ENCODE data around the gene PTH1R.

Gene PTH1R

DNA sequence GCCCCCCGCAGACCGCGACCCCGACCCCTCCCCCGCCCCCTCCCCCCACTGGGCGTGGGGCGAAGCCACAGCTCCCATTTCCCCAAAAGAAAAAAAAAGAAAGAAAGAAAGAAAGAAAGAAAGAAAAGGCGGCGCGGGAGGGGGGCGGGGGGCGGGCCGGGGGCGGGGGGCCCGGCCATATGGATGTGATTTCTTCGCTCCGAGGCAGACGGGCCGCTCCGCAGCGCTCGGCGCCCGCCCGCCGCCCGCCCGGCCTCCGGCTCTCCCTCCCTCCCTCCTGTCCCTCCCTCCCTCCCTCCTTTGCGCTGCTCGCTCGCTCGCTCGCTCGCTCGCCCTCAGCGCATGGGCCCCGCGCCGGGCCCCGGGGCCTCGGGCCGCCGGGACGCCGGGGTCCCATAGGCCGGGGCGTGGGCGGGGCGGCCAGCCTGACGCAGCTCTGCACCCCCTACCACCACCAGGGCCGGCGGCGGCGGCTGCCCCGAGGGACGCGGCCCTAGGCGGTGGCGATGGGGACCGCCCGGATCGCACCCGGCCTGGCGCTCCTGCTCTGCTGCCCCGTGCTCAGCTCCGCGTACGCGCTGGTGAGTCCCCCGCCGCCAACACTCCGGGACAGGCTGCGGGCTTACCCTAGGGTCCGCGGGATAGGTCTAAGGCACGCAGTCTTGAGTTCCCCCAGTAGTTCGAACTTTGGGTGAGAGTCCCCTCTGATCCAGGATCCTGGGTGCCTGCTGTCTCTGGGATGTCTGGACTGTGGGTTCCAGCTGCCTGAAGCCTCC is 5.7 kb downstream of the PTH1R start:
- peak overlapping the region; percentile 41 for H3K4me3 ChIP-seq (ENCODE audit: low read length)
- peaks cover 8% of the 10 kb centered on the region for H3K27me3 ChIP-seq (ENCODE audit: control insufficient read depth, insufficient read depth, low read length)
- no peak overlapping the region for H3K9ac ChIP-seq (ENCODE audit: low read length)
- no peak overlapping the region for H3K27ac ChIP-seq (ENCODE audit: low read depth, low read length)
- no peaks in the 10 kb centered on the region for H3K36me3 ChIP-seq (ENCODE audit: control insufficient read depth, insufficient read depth, low read length)
- peaks cover 6% of the 10 kb centered on the region for H3K4me1 ChIP-seq (ENCODE audit: control insufficient read depth, insufficient read depth, low read length)

DNA sequence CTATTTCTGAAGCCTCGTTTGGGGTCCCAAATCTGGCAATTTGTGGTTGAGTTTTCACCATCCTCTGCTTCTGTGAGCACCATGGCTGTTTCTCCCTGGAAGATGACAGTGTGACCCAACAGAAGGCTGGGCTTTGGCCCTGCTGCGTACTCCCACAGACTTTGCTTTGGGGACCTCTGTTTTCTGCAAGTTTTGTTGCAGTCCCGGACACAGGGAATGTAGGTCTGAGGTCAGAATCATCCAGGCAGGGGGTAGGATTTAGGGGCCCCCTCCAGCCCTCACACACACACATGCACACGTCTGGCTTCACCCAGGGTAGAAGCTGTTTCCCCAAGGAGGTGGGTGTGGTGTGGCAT is 6.3 kb downstream of the PTH1R start:
- Histone ChIP-seq H3K27ac (ENCODE audit: low read depth, low read length) (no peak overlapping the region), H3K4me1 (ENCODE audit: control insufficient read depth, insufficient read depth, low read length) (peaks cover 3% of the 10 kb centered on the region)

GRCh38 chr3:46884427-46884826 is 6.9 kb downstream of the PTH1R start:
- Histone ChIP-seq H3K4me3 (ENCODE audit: low read length) (no peak overlapping the region), H3K27me3 (ENCODE audit: control insufficient read depth, insufficient read depth, low read length) (peaks cover 8% of the 10 kb centered on the region), H3K36me3 (ENCODE audit: control insufficient read depth, insufficient read depth, low read length) (no peaks in the 10 kb centered on the region), H3K27ac (ENCODE audit: low read depth, low read length) (no peak overlapping the region), H3K4me1 (ENCODE audit: control insufficient read depth, insufficient read depth, low read length) (peaks cover 3% of the 10 kb centered on the region), H3K9ac (ENCODE audit: low read length) (no peak overlapping the region)

More for the DNA sequence above, 6.3 kb downstream of the PTH1R start:
- peaks cover 8% of the 10 kb centered on the region for H3K27me3 ChIP-seq (ENCODE audit: control insufficient read depth, insufficient read depth, low read length)
- H3K9ac ChIP-seq (ENCODE audit: low read length) = no peak overlapping the region
- no peaks in the 10 kb centered on the region for H3K36me3 ChIP-seq (ENCODE audit: control insufficient read depth, insufficient read depth, low read length)
- H3K4me3 ChIP-seq (ENCODE audit: low read length) = peak overlapping the region; percentile 41

- Histone ChIP-seq H3K36me3 (ENCODE audit: control insufficient read depth, insufficient read depth, low read length) (no peaks in the 10 kb centered on the region), H3K9ac (ENCODE audit: low read length) (no peak overlapping the region), H3K4me3 (ENCODE audit: low read length) (no peak overlapping the region), H3K27me3 (ENCODE audit: control insufficient read depth, insufficient read depth, low read length) (peaks cover 8% of the 10 kb centered on the region), H3K4me1 (ENCODE audit: control insufficient read depth, insufficient read depth, low read length) (peaks cover 3% of the 10 kb centered on the region), H3K27ac (ENCODE audit: low read depth, low read length) (no peak overlapping the region)
Observed at GRCh38 chr3:46884929-46885328, 7.4 kb downstream of the PTH1R start.

DNA sequence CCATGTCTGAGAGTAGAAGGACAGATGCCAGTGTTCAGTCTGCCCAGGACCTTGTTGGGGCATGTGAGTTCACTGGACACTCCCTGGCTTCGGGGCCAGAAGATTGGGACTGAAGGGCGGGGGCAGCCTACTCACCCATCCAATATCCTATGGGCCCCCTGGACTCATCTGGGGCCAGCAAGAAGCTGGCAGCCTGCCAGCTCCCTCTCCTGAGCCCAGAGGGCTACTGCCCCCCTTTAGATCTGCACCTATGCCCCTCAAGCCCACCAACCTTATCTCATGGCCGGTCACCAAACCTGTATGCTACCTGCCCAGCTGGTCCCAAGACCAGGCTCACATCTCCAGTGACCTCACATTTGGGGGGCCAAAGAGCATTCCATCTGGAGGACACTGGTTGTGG is 8.1 kb downstream of the PTH1R start:
- H3K4me3 ChIP-seq (ENCODE audit: low read length) = no peak overlapping the region
- no peak overlapping the region for H3K9ac ChIP-seq (ENCODE audit: low read length)

GRCh38 chr3:46887980-46888494 is 10.5 kb downstream of the PTH1R start:
- no peak overlapping the region for H3K27ac ChIP-seq (ENCODE audit: low read depth, low read length)
- peaks cover 2% of the 10 kb centered on the region for H3K27me3 ChIP-seq (ENCODE audit: control insufficient read depth, insufficient read depth, low read length)
- H3K4me1 ChIP-seq (ENCODE audit: control insufficient read depth, insufficient read depth, low read length) = peaks cover 6% of the 10 kb centered on the region
- no peak overlapping the region for H3K9ac ChIP-seq (ENCODE audit: low read length)
- no peak overlapping the region for H3K4me3 ChIP-seq (ENCODE audit: low read length)
- H3K36me3 ChIP-seq (ENCODE audit: control insufficient read depth, insufficient read depth, low read length) = no peaks in the 10 kb centered on the region

More for the DNA sequence above, 8.1 kb downstream of the PTH1R start:
- peaks cover 3% of the 10 kb centered on the region for H3K4me1 ChIP-seq (ENCODE audit: control insufficient read depth, insufficient read depth, low read length)
- H3K27me3 ChIP-seq (ENCODE audit: control insufficient read depth, insufficient read depth, low read length) = peaks cover 8% of the 10 kb centered on the region
- H3K27ac ChIP-seq (ENCODE audit: low read depth, low read length) = no peak overlapping the region
- H3K36me3 ChIP-seq (ENCODE audit: control insufficient read depth, insufficient read depth, low read length) = no peaks in the 10 kb centered on the region

DNA sequence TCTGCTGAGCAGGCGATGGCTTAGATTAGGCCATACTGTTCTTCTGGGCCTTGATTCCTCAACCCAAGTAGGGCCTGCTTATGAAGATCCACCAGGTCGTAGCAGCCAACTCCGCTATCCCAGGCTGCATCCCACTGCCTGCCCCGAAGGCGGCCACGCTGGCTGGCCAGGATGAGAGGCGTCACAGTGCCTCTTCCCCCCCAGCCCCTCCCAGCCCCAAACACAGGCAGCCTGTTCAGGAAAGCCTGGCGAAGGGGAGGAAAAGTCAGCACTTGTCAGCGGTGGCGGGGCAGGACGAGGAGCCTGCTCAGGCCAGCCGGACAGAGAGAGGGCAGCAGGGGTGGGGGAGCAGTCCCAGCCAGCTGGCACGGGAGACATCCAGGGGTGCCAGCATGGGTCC is 11.2 kb downstream of the PTH1R start:
- Histone ChIP-seq H3K27ac (ENCODE audit: low read depth, low read length) (no peak overlapping the region), H3K36me3 (ENCODE audit: control insufficient read depth, insufficient read depth, low read length) (no peaks in the 10 kb centered on the region), H3K4me1 (ENCODE audit: control insufficient read depth, insufficient read depth, low read length) (peaks cover 4% of the 10 kb centered on the region), H3K4me3 (ENCODE audit: low read length) (no peak overlapping the region), H3K27me3 (ENCODE audit: control insufficient read depth, insufficient read depth, low read length) (peaks cover 2% of the 10 kb centered on the region), H3K9ac (ENCODE audit: low read length) (no peak overlapping the region)

- Histone ChIP-seq H3K27ac (ENCODE audit: low read depth, low read length) (no peak overlapping the region), H3K36me3 (ENCODE audit: control insufficient read depth, insufficient read depth, low read length) (no peaks in the 10 kb centered on the region), H3K27me3 (ENCODE audit: control insufficient read depth, insufficient read depth, low read length) (no peaks in the 10 kb centered on the region), H3K4me1 (ENCODE audit: control insufficient read depth, insufficient read depth, low read length) (peaks cover 3% of the 10 kb centered on the region), H3K4me3 (ENCODE audit: low read length) (no peak overlapping the region), H3K9ac (ENCODE audit: low read length) (no peak overlapping the region)
Observed at GRCh38 chr3:46889381-46890110, 12.0 kb downstream of the PTH1R start.

DNA sequence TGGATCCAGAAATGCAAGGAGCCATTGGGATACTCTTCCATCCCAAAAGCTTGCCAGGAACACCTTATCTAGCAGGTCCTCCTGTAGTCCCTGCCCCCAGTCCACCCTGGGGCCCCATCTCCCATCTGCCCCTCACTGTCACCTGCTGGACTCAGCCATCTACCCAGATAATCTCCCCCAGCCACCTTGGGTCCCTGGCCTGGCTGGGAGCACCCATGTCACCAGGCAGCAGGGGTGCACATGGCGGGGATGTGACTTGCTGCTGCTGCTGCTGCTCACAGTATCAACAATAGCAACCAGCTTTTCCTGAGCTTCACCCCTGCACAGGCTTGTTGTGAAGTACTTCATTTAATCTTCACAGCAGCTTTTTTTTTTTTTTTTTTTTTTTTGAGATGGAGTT is 12.6 kb downstream of the PTH1R start:
- H3K36me3 ChIP-seq (ENCODE audit: control insufficient read depth, insufficient read depth, low read length) = no peaks in the 10 kb centered on the region
- H3K9ac ChIP-seq (ENCODE audit: low read length) = no peak overlapping the region
- H3K4me1 ChIP-seq (ENCODE audit: control insufficient read depth, insufficient read depth, low read length) = peaks cover 3% of the 10 kb centered on the region
- H3K27me3 ChIP-seq (ENCODE audit: control insufficient read depth, insufficient read depth, low read length) = no peaks in the 10 kb centered on the region
- H3K4me3 ChIP-seq (ENCODE audit: low read length) = no peak overlapping the region
- no peak overlapping the region for H3K27ac ChIP-seq (ENCODE audit: low read depth, low read length)

DNA sequence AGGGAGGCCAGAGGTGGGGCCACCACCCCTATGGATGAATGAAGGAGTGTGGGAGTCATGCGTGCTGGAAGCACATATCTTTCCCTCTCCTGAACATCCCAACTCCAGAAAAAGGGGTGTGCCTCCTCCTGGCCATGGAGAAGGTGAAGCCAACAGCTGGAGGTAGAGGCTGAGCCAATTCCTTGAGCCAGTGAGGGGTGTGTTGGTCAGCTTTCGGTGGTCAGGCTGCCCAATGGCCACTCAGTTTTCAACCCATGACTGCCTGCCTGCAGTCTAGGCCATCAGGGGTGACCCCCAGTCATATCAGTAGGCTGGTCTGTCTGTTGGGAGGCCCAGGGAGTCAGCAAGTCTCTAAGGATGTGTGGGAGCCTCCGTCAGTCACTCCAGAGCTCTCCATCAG is 13.6 kb downstream of the PTH1R start:
- no peak overlapping the region for H3K9ac ChIP-seq (ENCODE audit: low read length)
- peaks cover 3% of the 10 kb centered on the region for H3K4me1 ChIP-seq (ENCODE audit: control insufficient read depth, insufficient read depth, low read length)
- H3K27me3 ChIP-seq (ENCODE audit: control insufficient read depth, insufficient read depth, low read length) = peaks cover 2% of the 10 kb centered on the region
- H3K36me3 ChIP-seq (ENCODE audit: control insufficient read depth, insufficient read depth, low read length) = no peaks in the 10 kb centered on the region
- no peak overlapping the region for H3K4me3 ChIP-seq (ENCODE audit: low read length)
- H3K27ac ChIP-seq (ENCODE audit: low read depth, low read length) = no peak overlapping the region

DNA sequence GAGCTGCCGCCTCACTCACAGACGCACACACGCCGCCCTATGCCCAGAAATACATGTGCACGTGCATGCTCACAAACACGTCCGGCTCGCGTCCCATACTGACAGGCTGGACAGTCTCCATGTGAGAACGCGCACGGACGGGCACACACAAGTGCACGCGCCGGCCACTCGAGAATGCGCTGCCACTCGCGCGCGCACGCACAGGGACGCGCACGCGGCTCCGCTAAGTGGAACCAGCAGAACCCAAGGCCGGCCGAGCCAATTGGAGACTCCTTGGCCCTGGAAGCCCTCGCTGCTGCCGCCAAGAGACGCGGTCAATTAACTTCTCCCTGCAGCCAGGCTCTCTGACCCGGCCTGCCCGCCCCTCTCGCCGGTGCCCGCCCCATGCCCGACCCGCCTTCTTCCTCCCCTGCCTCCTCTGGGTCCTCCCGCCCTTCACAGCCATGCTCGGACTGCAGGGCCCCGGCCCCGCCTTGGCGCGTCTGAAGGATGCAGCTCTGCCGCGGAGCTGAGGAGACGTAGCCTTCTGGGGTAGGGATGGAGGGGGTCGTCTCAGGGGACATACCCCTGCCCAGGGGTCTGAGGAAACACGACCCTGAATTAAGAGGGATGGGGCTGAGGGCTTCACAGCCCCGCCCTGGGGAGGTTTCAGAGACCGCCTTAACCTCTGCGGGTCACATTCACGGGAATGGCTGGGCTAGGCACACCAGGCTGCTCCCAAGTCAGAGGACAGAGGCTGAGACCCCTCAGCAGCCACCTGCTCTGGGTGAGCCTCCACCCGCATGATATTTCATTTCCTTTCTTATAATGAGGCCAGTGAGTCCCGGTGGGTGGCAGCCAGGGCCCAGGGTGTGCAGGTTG is 15.0 kb downstream of the PTH1R start:
- Histone ChIP-seq H3K4me3 (ENCODE audit: low read length) (peak overlapping the region; percentile 52), H3K27me3 (ENCODE audit: control insufficient read depth, insufficient read depth, low read length) (peaks cover 2% of the 10 kb centered on the region), H3K27ac (ENCODE audit: low read depth, low read length) (no peak overlapping the region), H3K4me1 (ENCODE audit: control insufficient read depth, insufficient read depth, low read length) (peaks cover 3% of the 10 kb centered on the region), H3K9ac (ENCODE audit: low read length) (no peak overlapping the region), H3K36me3 (ENCODE audit: control insufficient read depth, insufficient read depth, low read length) (no peaks in the 10 kb centered on the region)

- Histone ChIP-seq H3K36me3 (ENCODE audit: control insufficient read depth, insufficient read depth, low read length) (no peaks in the 10 kb centered on the region), H3K9ac (ENCODE audit: low read length) (no peak overlapping the region), H3K27ac (ENCODE audit: low read depth, low read length) (no peak overlapping the region), H3K27me3 (ENCODE audit: control insufficient read depth, insufficient read depth, low read length) (peaks cover 4% of the 10 kb centered on the region), H3K4me1 (ENCODE audit: control insufficient read depth, insufficient read depth, low read length) (peaks cover 3% of the 10 kb centered on the region), H3K4me3 (ENCODE audit: low read length) (no peak overlapping the region)
Observed at GRCh38 chr3:46893146-46893748, 15.7 kb downstream of the PTH1R start.

Measured in rectal smooth muscle tissue (tissue), 1 donor.